ENCODE results near the gene KRTAP25-1. TPM values are rescaled to one million over a fixed set of nuclear protein-coding genes. Genes with fewer than 3 reads are reported as not detected.
A peak's percentile ranks its signal among the peaks of the same experiment; 100 is the strongest.

The KRTAP25-1 gene
- total RNA-seq, 8 experiments from 2014 or later: not detected

- Histone ChIP-seq H3K4me3 (no peak within 1 kb of the TSS), H3K4me1 (replicated peaks in 1 of 2) (no peaks in the 10 kb centered on the region), H3K27ac (no peak within 1 kb of the TSS)
- in situ Hi-C loops (cut with MboI; ENCODE audit: low pct_unique_long_range_greater_than_20kb in 2 of 9, low sequenced_read_pairs in 9 of 9, unreplicated experiment in 9 of 9): no loop called here
- no peak for ATAC-seq (replicated peaks in 6 of 8)
- WGBS, 10 experiments: 0 to 81% (median 35%) methylated on average over 1 to 3 of the region's 3 CpGs; no CpG with 5 or more reads in 5 of the 10 experiments
Observed at GRCh38 chr21:30282850-30283249, 6.5 kb downstream of the KRTAP25-1 start, which contains the start of gene KRTAP24-1. KRTAP24-1 (minus strand) TSS chr21:30282950; CDS start chr21:30282932, 18 bp downstream.

- Histone ChIP-seq H3K4me3 (no peak overlapping the region), H3K4me1 (replicated peaks in 1 of 2) (peaks cover 2 to 7% of the 10 kb centered on the region in 2 donors), H3K27ac (no peak overlapping the region)
- ATAC-seq (replicated peaks in 6 of 8): no peak
- in situ Hi-C loops (cut with MboI; ENCODE audit: low pct_unique_long_range_greater_than_20kb in 2 of 9, low sequenced_read_pairs in 9 of 9, unreplicated experiment in 9 of 9): no loop called here
- WGBS, 10 experiments: 0 to 100% (median 100%) methylated on average over 1 of the region's 1 CpG; no CpG with 5 or more reads in 1 of the 10 experiments
Observed at GRCh38 chr21:30271611-30272010, 17.7 kb downstream of the KRTAP25-1 start.

- Histone ChIP-seq H3K4me3 (no peak overlapping the region), H3K4me1 (replicated peaks in 1 of 2) (peaks cover 2 to 7% of the 10 kb centered on the region in 2 donors), H3K27ac (no peak overlapping the region)
- 0 to 100% (median 64%) methylated on average over 1 to 5 of the region's 5 CpGs for WGBS, 10 experiments
- in situ Hi-C loops (cut with MboI; ENCODE audit: low pct_unique_long_range_greater_than_20kb in 2 of 9, low sequenced_read_pairs in 9 of 9, unreplicated experiment in 9 of 9): no loop called here
- ATAC-seq (replicated peaks in 6 of 8): no peak
Observed at GRCh38 chr21:30271156-30271555, 18.2 kb downstream of the KRTAP25-1 start.

- WGBS, 10 experiments: 14 to 100% (median 61%) methylated on average over 2 to 3 of the region's 3 CpGs; no CpG with 5 or more reads in 2 of the 10 experiments
- no peak overlapping the region for H3K27ac ChIP-seq
- in situ Hi-C loops (cut with MboI; ENCODE audit: low pct_unique_long_range_greater_than_20kb in 2 of 9, low sequenced_read_pairs in 9 of 9, unreplicated experiment in 9 of 9): no loop called here
- H3K4me1 ChIP-seq (replicated peaks in 1 of 2): peaks cover 2 to 7% of the 10 kb centered on the region in 2 donors
- ATAC-seq (replicated peaks in 6 of 8): no peak
- no peak overlapping the region for H3K4me3 ChIP-seq
Observed at GRCh38 chr21:30269803-30270530, 19.3 kb downstream of the KRTAP25-1 start.

GRCh38 chr21:30268608-30269197 is 20.6 kb downstream of the KRTAP25-1 start:
- WGBS, 10 experiments: 42 to 93% (median 64%) methylated on average over 2 to 5 of the region's 5 CpGs; no CpG with 5 or more reads in 1 of the 10 experiments
- no peak for ATAC-seq (replicated peaks in 6 of 8)
- Histone ChIP-seq H3K4me1 (replicated peaks in 1 of 2) (no peaks in the 10 kb centered on the region), H3K27ac (no peak overlapping the region), H3K4me3 (no peak overlapping the region)
- in situ Hi-C loops (cut with MboI; ENCODE audit: low pct_unique_long_range_greater_than_20kb in 2 of 9, low sequenced_read_pairs in 9 of 9, unreplicated experiment in 9 of 9): no loop called here

GRCh38 chr21:30257773-30258172 is 31.5 kb downstream of the KRTAP25-1 start:
- ATAC-seq (replicated peaks in 6 of 8): peak in 1 of 8 experiments; percentile 43
- in situ Hi-C loops (cut with MboI; ENCODE audit: low pct_unique_long_range_greater_than_20kb in 2 of 9, low sequenced_read_pairs in 9 of 9, unreplicated experiment in 9 of 9): no loop called here
- WGBS, 10 experiments: 14 to 69% (median 59%) methylated on average over 1 to 4 of the region's 4 CpGs; no CpG with 5 or more reads in 1 of the 10 experiments

GRCh38 chr21:30256100-30256499 is 33.2 kb downstream of the KRTAP25-1 start:
- no peak for ATAC-seq (replicated peaks in 6 of 8)
- H3K4me3 ChIP-seq: no peak overlapping the region
- in situ Hi-C loops (cut with MboI; ENCODE audit: low pct_unique_long_range_greater_than_20kb in 2 of 9, low sequenced_read_pairs in 9 of 9, unreplicated experiment in 9 of 9): no loop called here
- WGBS, 10 experiments: 40 to 100% (median 88%) methylated on average over 1 to 4 of the region's 4 CpGs; no CpG with 5 or more reads in 2 of the 10 experiments
- peaks cover 2 to 3% of the 10 kb centered on the region in 2 donors for H3K4me1 ChIP-seq (replicated peaks in 1 of 2)
- H3K27ac ChIP-seq: no peak overlapping the region

More at GRCh38 chr21:30257773-30258172, 31.5 kb downstream of the KRTAP25-1 start:
- H3K27ac ChIP-seq: no peak overlapping the region
- H3K4me1 ChIP-seq (replicated peaks in 1 of 2): peaks cover 2 to 3% of the 10 kb centered on the region in 2 donors
- no peak overlapping the region for H3K4me3 ChIP-seq

GRCh38 chr21:30255679-30256078 is 33.6 kb downstream of the KRTAP25-1 start:
- in situ Hi-C loops (cut with MboI; ENCODE audit: low pct_unique_long_range_greater_than_20kb in 2 of 9, low sequenced_read_pairs in 9 of 9, unreplicated experiment in 9 of 9): no loop called here
- no peak for ATAC-seq (replicated peaks in 6 of 8)
- WGBS, 10 experiments: 0 to 50% (median 20%) methylated on average over 1 of the region's 1 CpG; no CpG with 5 or more reads in 3 of the 10 experiments
- H3K4me3 ChIP-seq: no peak overlapping the region
- H3K4me1 ChIP-seq (replicated peaks in 1 of 2): peaks cover under 1 to 3% of the 10 kb centered on the region in 2 donors
- H3K27ac ChIP-seq: no peak overlapping the region

GRCh38 chr21:30251781-30252180 is 37.5 kb downstream of the KRTAP25-1 start:
- no peak overlapping the region for H3K4me3 ChIP-seq
- in situ Hi-C loops (cut with MboI; ENCODE audit: low pct_unique_long_range_greater_than_20kb in 2 of 9, low sequenced_read_pairs in 9 of 9, unreplicated experiment in 9 of 9): no loop called here
- 20 to 100% (median 56%) methylated on average over 1 of the region's 1 CpG; no CpG with 5 or more reads in 5 of the 10 experiments for WGBS, 10 experiments
- H3K27ac ChIP-seq: no peak overlapping the region
- H3K4me1 ChIP-seq (replicated peaks in 1 of 2): no peaks in the 10 kb centered on the region
- no peak for ATAC-seq (replicated peaks in 6 of 8)

- no peak for ATAC-seq (replicated peaks in 6 of 8)
- Histone ChIP-seq H3K4me3 (no peak overlapping the region), H3K4me1 (replicated peaks in 1 of 2) (no peaks in the 10 kb centered on the region), H3K27ac (no peak overlapping the region)
- in situ Hi-C loops (cut with MboI; ENCODE audit: low pct_unique_long_range_greater_than_20kb in 2 of 9, low sequenced_read_pairs in 9 of 9, unreplicated experiment in 9 of 9): no loop called here
- WGBS, 10 experiments: 0 to 100% (median 64%) methylated on average over 1 to 3 of the region's 3 CpGs; no CpG with 5 or more reads in 1 of the 10 experiments
Observed at GRCh38 chr21:30249936-30250335, 39.4 kb downstream of the KRTAP25-1 start.

GRCh38 chr21:30248844-30249243 is 40.5 kb downstream of the KRTAP25-1 start:
- Histone ChIP-seq H3K4me1 (replicated peaks in 1 of 2) (no peaks in the 10 kb centered on the region), H3K4me3 (no peak overlapping the region), H3K27ac (no peak overlapping the region)
- in situ Hi-C loops (cut with MboI; ENCODE audit: low pct_unique_long_range_greater_than_20kb in 2 of 9, low sequenced_read_pairs in 9 of 9, unreplicated experiment in 9 of 9): no loop called here
- ATAC-seq (replicated peaks in 6 of 8): no peak
- WGBS, 10 experiments: 50 to 100% (median 94%) methylated on average over 1 to 8 of the region's 9 CpGs; no CpG with 5 or more reads in 1 of the 10 experiments

GRCh38 chr21:30245061-30245460 is 44.3 kb downstream of the KRTAP25-1 start:
- in situ Hi-C loops (cut with MboI; ENCODE audit: low pct_unique_long_range_greater_than_20kb in 2 of 9, low sequenced_read_pairs in 9 of 9, unreplicated experiment in 9 of 9): no loop called here
- H3K27ac ChIP-seq: no peak overlapping the region
- no peak overlapping the region for H3K4me3 ChIP-seq
- ATAC-seq (replicated peaks in 6 of 8): no peak
- peaks cover 0 to 4% of the 10 kb centered on the region in 2 donors for H3K4me1 ChIP-seq (replicated peaks in 1 of 2)

- H3K4me3 ChIP-seq: no peak overlapping the region
- peaks cover 0 to 4% of the 10 kb centered on the region in 2 donors for H3K4me1 ChIP-seq (replicated peaks in 1 of 2)
- no peak for ATAC-seq (replicated peaks in 6 of 8)
- in situ Hi-C loops (cut with MboI; ENCODE audit: low pct_unique_long_range_greater_than_20kb in 2 of 9, low sequenced_read_pairs in 9 of 9, unreplicated experiment in 9 of 9): no loop called here
- no peak overlapping the region for H3K27ac ChIP-seq
Observed at GRCh38 chr21:30243691-30244090, 45.6 kb downstream of the KRTAP25-1 start.

Data from motor neuron (in vitro differentiated cells).